GM19025 (cell line): Measurements from ENCODE around the gene HS3ST1.
A peak's percentile ranks its signal among the peaks of the same experiment; 100 is the strongest.
"Not testable (repeated sequence)": the region's sequence is repeated elsewhere in the genome, so short reads cannot be mapped to it uniquely, and the experiment has no call there.

Experiments
- ATAC-seq: cut with Tn5 transposase; IDR thresholded peaks from one replicate; pipeline ENCODE4 v1.9.1; 2021; ENCODE audit warnings: mild to moderate bottlenecking, low read depth, moderate library complexity; ENCODE audit not compliant: unreplicated experiment

Gene HS3ST1

DNA sequence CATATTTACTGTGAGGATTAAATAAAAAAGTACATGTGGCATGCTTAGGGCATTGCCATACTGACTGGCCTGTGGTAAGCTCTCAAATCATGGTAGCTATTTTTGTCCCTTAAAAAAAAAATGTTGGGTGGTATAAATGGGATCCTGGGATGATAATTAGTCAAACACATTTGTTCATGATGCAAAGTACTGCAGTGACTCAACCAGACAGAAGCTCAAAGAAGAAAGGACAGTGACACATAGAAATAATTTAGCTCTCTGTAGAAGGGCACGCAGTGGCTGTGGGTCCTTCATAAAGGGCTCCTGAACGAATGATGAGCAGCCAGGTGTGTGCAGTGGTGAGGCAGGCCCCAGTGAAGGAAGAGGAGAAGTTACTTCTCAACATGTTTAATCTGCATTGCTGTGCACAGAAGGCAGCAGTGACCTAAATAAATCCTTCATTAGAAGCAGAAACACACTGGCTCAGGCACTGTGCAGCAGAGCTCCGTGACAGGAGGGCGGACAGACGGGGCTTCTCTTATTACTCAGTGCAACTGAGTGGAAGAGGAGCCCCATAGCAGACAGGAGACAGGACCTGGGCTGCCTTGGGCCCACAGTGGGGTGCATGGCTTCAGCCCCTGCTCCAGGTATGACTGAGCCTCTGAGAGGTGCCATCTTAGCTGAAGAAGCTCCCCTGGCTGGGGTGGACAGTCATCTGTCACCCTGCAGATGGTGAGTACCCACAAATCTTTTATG lies 20.3 kb downstream of the HS3ST1 start:
- no peak for ATAC-seq

DNA sequence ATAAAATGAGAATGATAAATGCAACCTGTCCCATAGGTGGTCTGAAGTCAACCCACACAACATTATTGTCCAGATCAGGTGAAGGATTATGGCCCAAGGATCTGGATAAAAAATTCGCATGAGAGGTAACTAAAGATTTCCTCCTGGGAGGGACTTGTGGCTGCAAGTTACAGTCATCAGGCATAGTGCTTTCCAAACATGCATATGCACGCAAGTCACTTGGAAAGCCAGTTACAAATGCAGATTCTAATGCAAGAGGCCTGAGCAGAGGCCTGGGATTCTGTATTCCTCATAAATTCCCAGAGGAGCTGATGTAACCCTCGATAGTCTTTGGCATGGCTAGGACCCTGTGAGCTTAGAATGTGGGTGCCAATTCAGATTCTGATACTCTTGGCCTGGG lies 21.1 kb downstream of the HS3ST1 start:
- ATAC-seq: no peak

DNA sequence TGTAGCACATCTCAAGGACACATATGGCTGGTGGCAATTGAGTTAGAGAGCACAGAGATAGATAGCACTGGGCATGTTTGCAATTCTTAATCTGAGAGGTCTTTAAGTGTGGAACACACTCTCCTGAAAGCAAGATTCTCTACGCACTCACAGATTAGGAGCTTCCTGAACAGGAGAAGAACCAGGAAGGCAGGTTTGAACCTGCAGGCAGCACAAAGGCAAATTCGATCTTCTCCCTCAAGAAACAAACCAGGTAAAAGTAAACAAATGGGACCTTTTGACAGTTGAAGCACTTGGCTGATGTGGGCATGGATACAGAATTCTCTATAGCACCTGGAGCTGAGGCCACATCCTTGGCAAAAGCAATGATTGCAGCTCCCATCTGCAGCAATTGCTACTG lies 24.3 kb downstream of the HS3ST1 start:
- no peak for ATAC-seq

DNA sequence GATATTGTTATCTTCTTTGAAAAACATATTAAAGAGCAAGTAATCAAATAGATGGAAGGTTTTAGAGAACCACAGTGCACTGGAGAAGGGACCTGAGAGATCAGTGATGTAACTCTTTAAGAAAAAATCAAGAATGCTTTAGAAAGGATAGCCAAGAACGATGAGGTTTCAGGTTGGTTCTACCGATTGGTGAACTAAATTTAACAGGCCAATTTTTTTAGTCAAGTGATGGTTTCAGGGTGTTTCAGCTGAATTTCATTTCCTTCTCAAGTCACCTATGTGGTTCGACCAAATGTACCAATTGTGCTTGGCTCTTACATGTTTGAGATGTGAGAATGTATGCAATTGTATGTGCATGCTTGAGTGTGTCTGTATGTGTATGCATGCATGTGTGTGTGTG lies 26.5 kb downstream of the HS3ST1 start:
- ATAC-seq: no peak

DNA sequence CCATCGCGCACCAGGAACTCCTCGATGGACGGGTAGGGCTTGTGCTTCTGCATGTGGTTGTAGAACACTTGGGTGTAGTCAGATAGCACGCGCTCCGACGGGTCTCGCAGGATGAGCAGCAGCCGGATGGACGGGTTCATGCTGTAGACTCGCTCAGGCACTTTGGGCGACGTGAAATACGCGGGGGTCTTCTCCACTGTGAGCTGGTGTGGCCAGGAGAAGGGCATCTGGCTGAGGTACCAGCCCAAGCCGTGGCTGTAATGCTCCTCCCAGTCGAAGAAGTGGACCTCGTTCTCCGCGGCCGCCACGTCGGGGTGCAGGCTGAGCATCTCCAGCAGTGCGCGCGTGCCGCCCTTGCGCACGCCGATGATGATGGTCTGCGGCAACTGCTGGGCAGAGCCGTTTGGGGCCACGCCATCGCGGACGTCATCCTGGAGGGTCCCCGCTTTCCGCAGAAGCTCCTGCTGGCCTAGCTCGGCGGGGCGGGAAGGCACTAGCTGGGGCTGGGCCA lies 29.2 kb downstream of the HS3ST1 start:
- no peak for ATAC-seq

DNA sequence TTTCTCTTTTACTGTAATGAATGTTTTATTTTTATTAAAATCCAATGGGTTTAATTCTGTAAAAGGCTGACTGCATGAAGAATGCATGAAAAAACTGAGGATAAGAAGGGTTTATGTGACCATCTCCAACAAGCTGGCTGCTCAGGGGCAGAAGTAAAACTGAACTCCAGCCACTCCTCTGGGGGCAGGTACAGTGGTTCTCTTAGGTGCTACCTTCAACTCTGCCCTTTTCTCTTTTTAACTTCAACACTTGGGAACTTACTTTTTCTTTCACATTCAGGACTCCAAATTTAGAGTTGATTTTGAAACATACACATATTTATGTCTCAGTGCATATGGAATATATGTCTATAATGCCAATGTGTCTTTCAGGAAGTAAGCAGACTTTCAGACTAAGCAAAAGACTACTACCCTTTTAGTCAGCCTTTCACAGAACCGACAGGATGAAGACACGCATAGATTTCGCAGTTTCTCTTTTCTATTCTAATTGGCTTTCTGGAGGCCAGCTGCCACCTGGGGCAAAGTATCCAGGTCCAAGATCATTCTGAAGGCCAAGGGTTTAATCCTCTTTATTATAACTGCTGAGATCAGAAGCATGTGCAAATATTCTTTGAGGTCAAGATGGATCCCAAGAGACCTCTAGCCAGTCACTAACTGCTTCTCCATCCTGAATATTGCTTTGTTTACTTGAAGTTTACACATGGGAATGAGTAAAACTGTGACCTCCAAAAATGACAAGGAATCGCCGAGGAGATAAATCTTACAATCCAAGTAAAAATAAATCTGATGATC lies 30.7 kb downstream of the HS3ST1 start:
- peak; percentile 73 for ATAC-seq

DNA sequence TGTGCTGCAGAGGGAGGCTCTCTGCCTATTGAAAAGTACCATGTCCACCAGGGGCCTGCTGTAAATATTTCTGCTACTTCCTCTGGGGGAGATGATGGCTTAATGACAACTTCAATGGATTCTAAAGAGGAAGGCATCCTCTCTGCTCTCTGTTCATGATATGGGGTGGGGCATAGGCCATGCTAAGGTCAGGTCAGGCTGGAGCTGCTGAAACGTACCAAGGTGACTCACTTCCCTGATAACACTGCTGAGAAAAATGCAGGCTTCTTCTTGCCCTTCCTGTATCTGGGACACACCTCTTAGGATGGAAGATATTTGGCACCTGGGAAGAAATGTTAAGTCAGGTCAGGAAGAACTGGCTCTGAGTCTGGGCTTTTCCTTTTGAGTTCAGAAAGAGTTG lies 31.5 kb downstream of the HS3ST1 start:
- ATAC-seq: no peak

DNA sequence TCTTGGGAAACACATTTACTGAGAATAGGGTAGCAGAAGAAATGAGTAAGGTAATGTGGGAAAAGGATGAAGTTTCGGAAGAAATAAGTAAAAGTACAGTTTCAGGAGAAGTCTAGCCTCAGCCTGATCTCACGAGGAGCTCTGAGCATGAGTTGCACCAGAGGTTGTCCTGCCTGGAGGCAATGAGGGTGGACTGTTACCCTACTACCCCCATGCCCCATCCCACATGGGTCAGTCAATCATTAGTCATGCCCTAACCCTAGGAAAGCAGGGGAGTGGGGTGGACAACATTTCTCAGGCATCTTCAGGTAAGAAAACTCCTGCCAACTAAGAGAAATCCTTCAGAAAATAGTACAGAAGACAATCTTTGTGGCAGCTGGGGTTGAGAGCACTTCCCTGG lies 35.1 kb downstream of the HS3ST1 start:
- no peak for ATAC-seq

DNA sequence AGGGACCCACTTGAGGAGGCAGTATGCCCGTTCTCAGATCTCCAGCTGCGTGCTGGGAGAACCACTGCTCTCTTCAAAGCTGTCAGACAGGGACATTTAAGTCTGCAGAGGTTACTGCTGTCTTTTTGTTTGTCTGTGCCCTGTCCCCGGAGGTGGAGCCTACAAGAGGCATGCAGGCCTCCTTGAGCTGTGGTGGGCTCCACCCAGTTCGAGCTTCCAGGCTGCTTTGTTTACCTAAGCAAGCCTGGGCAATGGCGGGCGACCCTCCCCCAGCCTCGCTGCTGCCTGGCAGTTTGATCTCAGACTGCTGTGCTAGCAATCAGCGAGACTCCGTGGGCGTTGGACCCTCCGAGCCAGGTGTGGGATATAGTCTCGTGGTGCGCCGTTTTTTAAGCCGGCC lies 44.6 kb downstream of the HS3ST1 start:
- ATAC-seq: not testable (repeated sequence)

DNA sequence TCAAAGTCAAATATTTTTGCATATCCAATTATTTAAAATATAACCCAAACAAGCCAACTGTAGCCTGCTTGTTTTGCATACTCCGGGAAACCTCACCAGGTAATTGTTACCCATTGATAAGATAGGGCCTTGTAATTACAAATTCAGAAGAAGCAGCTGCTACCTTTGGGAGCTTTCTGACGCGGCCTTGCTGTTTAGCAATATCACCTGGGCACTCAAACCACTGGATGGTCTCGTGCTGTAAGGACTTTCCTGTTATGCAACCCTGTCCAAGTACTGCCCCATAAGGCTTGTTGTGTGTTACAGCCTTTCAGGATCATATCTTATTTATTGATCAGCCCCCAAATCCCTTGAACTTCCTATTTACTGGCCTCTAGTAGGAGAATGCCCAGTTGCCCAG lies 52.1 kb downstream of the HS3ST1 start:
- no peak for ATAC-seq

DNA sequence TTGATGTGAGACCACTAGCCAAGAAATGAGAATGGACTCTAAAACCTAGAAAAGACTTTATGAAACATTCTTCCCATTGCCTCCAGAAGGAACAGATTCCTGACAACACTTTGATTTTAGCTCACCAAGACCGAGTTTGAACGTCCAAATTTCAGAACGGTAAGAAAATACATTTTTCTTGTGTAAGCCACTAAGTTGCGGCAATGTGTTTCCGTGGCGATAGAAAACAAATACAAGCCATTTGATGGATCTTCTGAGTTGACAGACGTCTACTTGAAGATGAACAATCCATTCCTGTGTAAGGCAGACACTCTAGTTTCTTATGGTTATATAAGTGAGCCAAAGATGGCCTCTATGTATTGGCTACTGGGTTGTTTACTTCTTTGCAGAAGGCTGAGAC lies 52.5 kb downstream of the HS3ST1 start:
- ATAC-seq: no peak

DNA sequence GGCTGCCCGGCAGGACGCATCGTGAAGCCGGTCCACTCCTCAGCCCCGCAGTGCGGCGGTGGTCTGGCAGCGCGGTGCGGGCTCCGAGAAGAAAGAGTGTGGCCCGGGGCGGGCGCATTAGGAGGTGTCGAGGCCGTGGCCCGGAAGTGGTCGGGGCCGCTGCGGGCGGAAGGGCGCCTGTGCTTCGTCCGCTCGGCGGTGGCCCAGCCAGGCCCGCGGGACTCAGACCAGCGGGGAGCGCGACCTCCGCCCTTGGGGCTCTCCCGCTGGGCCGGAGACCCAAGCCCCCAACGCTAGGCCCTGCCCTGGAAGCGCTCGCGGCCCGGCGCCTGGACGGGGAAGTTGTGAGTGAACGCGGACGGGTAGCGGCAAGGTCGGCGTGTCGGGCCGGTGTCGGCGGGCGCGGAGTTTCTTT lies 60.0 kb downstream of the HS3ST1 start:
- no peak for ATAC-seq

DNA sequence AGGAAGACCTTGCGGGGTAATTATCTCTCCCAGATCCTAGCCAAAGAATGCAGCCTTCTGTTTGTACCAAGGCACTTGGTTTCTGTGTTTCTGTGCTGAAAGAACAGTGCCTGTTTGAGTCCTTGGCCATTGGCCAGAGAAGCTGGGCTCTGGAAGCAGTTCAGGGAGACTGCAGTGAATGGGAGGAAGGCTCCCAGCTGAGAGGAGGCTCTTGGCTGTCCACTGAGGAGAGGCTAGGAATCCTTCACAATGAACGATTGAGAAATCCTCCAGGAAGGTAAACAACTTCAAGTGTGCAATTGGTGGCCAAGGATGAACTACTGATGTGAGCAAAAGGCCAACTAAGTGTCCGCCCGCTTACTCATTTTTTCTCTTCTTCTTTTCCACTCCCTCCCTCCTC lies 61.3 kb downstream of the HS3ST1 start:
- ATAC-seq: no peak

DNA sequence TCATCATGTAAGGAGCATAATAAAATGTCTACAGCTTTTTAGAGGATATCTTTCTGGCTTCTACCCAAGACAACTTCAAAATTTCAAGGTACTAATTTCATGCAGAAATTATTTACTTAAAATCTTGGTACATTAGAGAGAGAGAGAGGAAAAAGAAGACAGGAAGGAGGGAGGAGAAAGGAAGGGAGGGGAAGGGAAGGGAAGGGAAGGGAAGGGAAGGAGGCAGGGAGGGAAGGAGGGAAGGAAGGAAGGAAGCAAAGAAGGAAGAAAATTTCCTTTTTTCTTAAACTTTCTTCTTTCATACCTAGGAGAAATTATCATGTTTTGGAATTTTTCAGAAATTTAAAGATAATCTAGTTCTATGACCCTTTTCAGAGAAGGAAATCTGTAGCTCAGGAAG lies 61.8 kb downstream of the HS3ST1 start:
- no peak for ATAC-seq

DNA sequence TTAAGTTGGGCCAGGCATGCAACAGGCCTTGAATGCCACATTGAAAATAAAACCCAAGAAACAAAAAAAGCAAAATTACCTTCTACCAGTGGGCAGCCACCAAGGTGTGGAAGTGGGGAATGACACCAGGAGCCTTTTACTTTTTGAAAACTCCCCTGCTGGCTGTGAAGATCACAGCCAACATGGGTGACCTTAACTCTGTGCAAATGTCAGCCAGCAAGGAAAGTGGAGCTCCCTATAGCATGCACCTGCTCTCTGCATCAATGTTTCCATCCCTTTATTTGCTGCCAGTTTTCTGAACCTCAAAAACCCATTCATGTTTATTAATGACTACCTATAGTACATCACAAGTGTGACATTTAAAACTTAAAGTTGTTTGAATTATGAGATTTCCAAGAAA lies 63.7 kb downstream of the HS3ST1 start:
- no peak for ATAC-seq

DNA sequence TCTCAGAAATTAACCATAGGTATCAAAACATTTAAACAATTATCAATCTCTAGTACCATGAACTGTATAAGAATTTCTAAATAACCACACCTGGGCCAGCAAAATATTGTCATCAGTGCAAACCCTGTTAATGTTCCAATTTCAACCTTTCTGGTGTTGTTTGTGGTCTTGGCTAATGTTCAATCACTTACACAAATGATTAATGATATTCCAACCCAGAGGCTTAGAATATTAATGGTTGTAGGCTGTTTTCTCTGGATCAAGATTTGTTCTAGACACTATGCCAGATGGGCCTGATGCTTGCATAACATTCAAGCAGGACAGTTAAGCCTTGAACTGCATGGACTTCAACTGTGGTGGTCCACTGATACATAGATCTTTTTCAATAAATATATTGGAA lies 69.1 kb downstream of the HS3ST1 start:
- no peak for ATAC-seq

DNA sequence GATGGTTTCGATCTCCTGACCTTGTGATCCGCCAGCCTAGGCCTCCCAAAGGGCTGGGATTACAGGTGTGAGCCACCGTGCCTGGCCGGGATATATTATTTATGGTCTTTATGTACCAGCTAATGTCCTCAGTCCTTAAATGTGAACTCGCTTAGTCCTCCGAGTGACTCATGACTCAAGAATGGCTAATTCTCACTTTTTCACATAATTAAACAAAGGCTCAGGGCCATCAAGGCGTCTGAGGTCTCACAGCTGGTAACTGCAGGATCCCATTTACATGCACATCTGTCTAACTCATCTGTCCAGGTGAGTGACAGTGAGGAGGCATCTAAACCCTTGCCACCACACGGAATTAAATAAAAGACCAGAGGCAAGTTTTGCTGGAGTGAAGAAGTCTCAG lies 73.5 kb downstream of the HS3ST1 start:
- no peak for ATAC-seq

DNA sequence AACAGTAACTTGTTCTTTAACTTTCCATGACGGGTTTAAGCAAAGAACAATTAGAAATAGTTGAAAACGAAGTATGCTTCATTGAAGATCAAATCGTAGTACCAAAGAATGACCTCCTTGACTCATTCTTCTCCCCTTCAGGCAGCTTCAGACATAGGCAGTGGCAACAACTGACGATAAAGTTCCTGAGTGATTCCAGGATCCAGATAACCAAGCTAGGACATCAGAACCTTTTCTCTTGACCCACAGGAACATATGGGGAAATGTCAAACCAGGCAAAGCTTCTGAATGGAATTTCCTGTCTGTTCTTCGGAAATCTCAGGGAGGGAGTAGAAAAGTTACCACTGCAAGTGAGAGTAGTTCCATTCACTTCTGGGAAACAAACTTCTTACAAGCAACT lies 74.2 kb downstream of the HS3ST1 start:
- ATAC-seq: no peak

DNA sequence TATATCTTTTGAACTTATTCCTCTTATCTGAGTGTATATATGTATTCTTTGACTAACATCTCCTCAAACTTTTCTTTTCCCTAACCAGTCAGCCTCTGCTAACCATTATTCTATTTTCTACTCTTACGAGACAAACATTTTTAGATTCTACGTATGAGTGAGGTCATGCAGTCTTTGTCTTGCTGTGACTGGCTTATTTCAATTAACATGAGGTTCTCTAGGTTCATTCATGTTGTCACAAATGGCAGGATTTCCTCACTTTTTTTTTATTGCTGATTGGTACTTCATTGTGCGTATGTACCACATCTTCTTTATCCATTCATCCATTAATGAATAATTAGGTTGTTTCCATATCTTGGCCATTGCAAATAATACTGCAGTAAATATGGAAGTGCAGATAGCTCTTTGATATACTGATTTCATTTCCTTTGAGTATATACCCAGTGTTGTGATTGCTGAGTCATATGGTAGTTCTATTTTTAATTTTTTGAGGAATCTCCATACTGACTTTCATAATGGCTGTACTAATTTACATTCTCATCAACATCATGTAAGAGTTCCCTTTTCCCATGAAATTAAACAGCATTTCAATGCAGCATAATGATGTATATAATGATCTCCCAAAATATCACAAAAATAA lies 80.1 kb downstream of the HS3ST1 start:
- no peak for ATAC-seq

DNA sequence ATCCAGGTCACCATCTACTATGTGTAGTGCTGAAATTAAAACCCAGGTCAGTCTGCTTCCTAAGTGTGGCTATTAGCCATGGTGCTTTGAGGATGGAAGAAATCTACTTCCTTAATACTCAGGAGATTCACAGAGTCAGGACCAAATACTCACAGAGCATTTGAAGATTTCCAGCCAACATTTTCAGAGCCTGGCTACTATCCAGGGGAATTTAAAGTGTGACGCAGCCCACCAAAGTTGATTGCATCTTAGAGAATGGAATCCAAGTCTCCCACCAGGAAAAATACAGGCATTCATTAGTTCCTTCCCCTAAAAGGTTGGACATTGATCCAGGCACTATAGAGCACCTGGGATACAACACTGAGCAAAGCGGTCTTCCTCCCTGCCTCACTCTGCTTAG lies 83.8 kb downstream of the HS3ST1 start:
- no peak for ATAC-seq

DNA sequence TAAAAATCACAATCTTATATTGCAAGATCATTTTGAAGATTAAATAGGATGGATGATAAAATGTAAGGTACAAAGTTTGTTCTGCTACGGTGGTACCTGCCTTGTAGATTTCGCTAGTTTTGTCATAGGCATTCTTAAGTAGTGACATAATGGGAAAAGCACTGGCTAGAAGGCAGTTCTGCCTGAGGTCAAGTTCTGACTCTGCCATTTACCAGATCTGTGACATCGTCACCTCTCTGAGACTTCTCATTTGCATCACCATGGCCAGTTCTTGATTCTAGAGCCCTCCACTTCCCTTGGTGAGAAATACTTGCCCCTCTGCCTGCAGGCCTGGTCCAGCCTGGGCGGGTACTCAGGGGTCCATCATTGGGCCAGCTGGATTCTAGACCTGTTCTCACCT lies 85.2 kb downstream of the HS3ST1 start:
- ATAC-seq: no peak
